ENCODE data around the gene DOCK1.

Gene DOCK1

GRCh38 chr10:126921162-126921561 lies 15.9 kb downstream of the DOCK1 start:
- Histone ChIP-seq H3K4me3 (ENCODE audit: low read length) (no peak overlapping the region), H3K9me3 (ENCODE audit: low read length) (peaks cover 7% of the 10 kb centered on the region), H2AFZ (ENCODE audit: low read depth, low read length) (no peak overlapping the region), H3K27me3 (ENCODE audit: insufficient read depth, low read length) (no peaks in the 10 kb centered on the region), H3K4me1 (ENCODE audit: insufficient read depth, low read length) (peaks cover 6% of the 10 kb centered on the region), H3K36me3 (ENCODE audit: insufficient read depth, low read length) (peaks cover 3% of the 10 kb centered on the region)

- H3K4me1 ChIP-seq (ENCODE audit: insufficient read depth, low read length), result peaks cover 6% of the 10 kb centered on the region
- peaks cover 4% of the 10 kb centered on the region for H3K36me3 ChIP-seq (ENCODE audit: insufficient read depth, low read length)
- H2AFZ ChIP-seq (ENCODE audit: low read depth, low read length), result no peak overlapping the region
- no peaks in the 10 kb centered on the region for H3K27me3 ChIP-seq (ENCODE audit: insufficient read depth, low read length)
- H3K9me3 ChIP-seq (ENCODE audit: low read length), result peaks cover 7% of the 10 kb centered on the region
- H3K4me3 ChIP-seq (ENCODE audit: low read length), result no peak overlapping the region
These were observed 16.8 kb downstream of the DOCK1 start for GRCh38 chr10:126921974-126922525.

GRCh38 chr10:126924180-126924914 lies 19.1 kb downstream of the DOCK1 start:
- Histone ChIP-seq H3K9me3 (ENCODE audit: low read length) (peaks cover 7% of the 10 kb centered on the region), H3K36me3 (ENCODE audit: insufficient read depth, low read length) (peaks cover 14% of the 10 kb centered on the region), H2AFZ (ENCODE audit: low read depth, low read length) (no peak overlapping the region), H3K27me3 (ENCODE audit: insufficient read depth, low read length) (no peaks in the 10 kb centered on the region), H3K4me1 (ENCODE audit: insufficient read depth, low read length) (no peaks in the 10 kb centered on the region), H3K4me3 (ENCODE audit: low read length) (no peak overlapping the region)

GRCh38 chr10:126924915-126925300 lies 19.7 kb downstream of the DOCK1 start:
- Histone ChIP-seq H3K9me3 (ENCODE audit: low read length) (peaks cover 5% of the 10 kb centered on the region), H3K27me3 (ENCODE audit: insufficient read depth, low read length) (no peaks in the 10 kb centered on the region), H2AFZ (ENCODE audit: low read depth, low read length) (no peak overlapping the region), H3K36me3 (ENCODE audit: insufficient read depth, low read length) (peaks cover 14% of the 10 kb centered on the region), H3K4me3 (ENCODE audit: low read length) (no peak overlapping the region), H3K4me1 (ENCODE audit: insufficient read depth, low read length) (no peaks in the 10 kb centered on the region)

GRCh38 chr10:126926568-126926967 lies 21.3 kb downstream of the DOCK1 start:
- Histone ChIP-seq H3K9me3 (ENCODE audit: low read length) (no peaks in the 10 kb centered on the region), H3K4me3 (ENCODE audit: low read length) (no peak overlapping the region), H3K27me3 (ENCODE audit: insufficient read depth, low read length) (no peaks in the 10 kb centered on the region), H3K4me1 (ENCODE audit: insufficient read depth, low read length) (no peaks in the 10 kb centered on the region), H2AFZ (ENCODE audit: low read depth, low read length) (no peak overlapping the region), H3K36me3 (ENCODE audit: insufficient read depth, low read length) (peaks cover 11% of the 10 kb centered on the region)

GRCh38 chr10:126927799-126928198 lies 22.6 kb downstream of the DOCK1 start:
- Histone ChIP-seq H3K27me3 (ENCODE audit: insufficient read depth, low read length) (no peaks in the 10 kb centered on the region), H3K9me3 (ENCODE audit: low read length) (no peaks in the 10 kb centered on the region), H2AFZ (ENCODE audit: low read depth, low read length) (no peak overlapping the region), H3K4me1 (ENCODE audit: insufficient read depth, low read length) (no peaks in the 10 kb centered on the region), H3K36me3 (ENCODE audit: insufficient read depth, low read length) (peaks cover 11% of the 10 kb centered on the region), H3K4me3 (ENCODE audit: low read length) (no peak overlapping the region)

- H2AFZ ChIP-seq (ENCODE audit: low read depth, low read length), result no peak overlapping the region
- no peaks in the 10 kb centered on the region for H3K27me3 ChIP-seq (ENCODE audit: insufficient read depth, low read length)
- H3K36me3 ChIP-seq (ENCODE audit: insufficient read depth, low read length), result peaks cover 11% of the 10 kb centered on the region
- no peaks in the 10 kb centered on the region for H3K4me1 ChIP-seq (ENCODE audit: insufficient read depth, low read length)
- H3K9me3 ChIP-seq (ENCODE audit: low read length), result no peaks in the 10 kb centered on the region
- H3K4me3 ChIP-seq (ENCODE audit: low read length), result no peak overlapping the region
These were observed 23.0 kb downstream of the DOCK1 start for GRCh38 chr10:126928274-126928673.

GRCh38 chr10:126929391-126929790 lies 24.2 kb downstream of the DOCK1 start:
- no peak overlapping the region for H3K4me3 ChIP-seq (ENCODE audit: low read length)
- no peaks in the 10 kb centered on the region for H3K27me3 ChIP-seq (ENCODE audit: insufficient read depth, low read length)
- H2AFZ ChIP-seq (ENCODE audit: low read depth, low read length), result no peak overlapping the region
- H3K36me3 ChIP-seq (ENCODE audit: insufficient read depth, low read length), result peaks cover 11% of the 10 kb centered on the region
- H3K4me1 ChIP-seq (ENCODE audit: insufficient read depth, low read length), result no peaks in the 10 kb centered on the region
- H3K9me3 ChIP-seq (ENCODE audit: low read length), result no peaks in the 10 kb centered on the region

- no peaks in the 10 kb centered on the region for H3K4me1 ChIP-seq (ENCODE audit: insufficient read depth, low read length)
- no peak overlapping the region for H3K4me3 ChIP-seq (ENCODE audit: low read length)
- no peaks in the 10 kb centered on the region for H3K9me3 ChIP-seq (ENCODE audit: low read length)
- H3K36me3 ChIP-seq (ENCODE audit: insufficient read depth, low read length), result peaks cover 11% of the 10 kb centered on the region
- H3K27me3 ChIP-seq (ENCODE audit: insufficient read depth, low read length), result no peaks in the 10 kb centered on the region
- no peak overlapping the region for H2AFZ ChIP-seq (ENCODE audit: low read depth, low read length)
These were observed 25.1 kb downstream of the DOCK1 start for GRCh38 chr10:126930131-126930882.

- H3K27me3 ChIP-seq (ENCODE audit: insufficient read depth, low read length), result no peaks in the 10 kb centered on the region
- no peak overlapping the region for H2AFZ ChIP-seq (ENCODE audit: low read depth, low read length)
- no peak overlapping the region for H3K4me3 ChIP-seq (ENCODE audit: low read length)
- no peaks in the 10 kb centered on the region for H3K9me3 ChIP-seq (ENCODE audit: low read length)
- no peaks in the 10 kb centered on the region for H3K4me1 ChIP-seq (ENCODE audit: insufficient read depth, low read length)
- peaks cover 11% of the 10 kb centered on the region for H3K36me3 ChIP-seq (ENCODE audit: insufficient read depth, low read length)
These were observed 25.8 kb downstream of the DOCK1 start for GRCh38 chr10:126930883-126931503.

GRCh38 chr10:126931544-126931943 lies 26.3 kb downstream of the DOCK1 start:
- H3K4me1 ChIP-seq (ENCODE audit: insufficient read depth, low read length), result no peaks in the 10 kb centered on the region
- H3K4me3 ChIP-seq (ENCODE audit: low read length), result no peak overlapping the region
- H3K27me3 ChIP-seq (ENCODE audit: insufficient read depth, low read length), result no peaks in the 10 kb centered on the region
- no peaks in the 10 kb centered on the region for H3K9me3 ChIP-seq (ENCODE audit: low read length)
- H3K36me3 ChIP-seq (ENCODE audit: insufficient read depth, low read length), result peaks cover 11% of the 10 kb centered on the region
- no peak overlapping the region for H2AFZ ChIP-seq (ENCODE audit: low read depth, low read length)

- Histone ChIP-seq H3K4me3 (ENCODE audit: low read length) (no peak overlapping the region), H3K36me3 (ENCODE audit: insufficient read depth, low read length) (peaks cover 7% of the 10 kb centered on the region), H3K9me3 (ENCODE audit: low read length) (no peaks in the 10 kb centered on the region), H3K27me3 (ENCODE audit: insufficient read depth, low read length) (no peaks in the 10 kb centered on the region), H2AFZ (ENCODE audit: low read depth, low read length) (no peak overlapping the region), H3K4me1 (ENCODE audit: insufficient read depth, low read length) (no peaks in the 10 kb centered on the region)
These were observed 27.3 kb downstream of the DOCK1 start for GRCh38 chr10:126932516-126932915.

GRCh38 chr10:126933116-126933515 lies 27.9 kb downstream of the DOCK1 start:
- no peaks in the 10 kb centered on the region for H3K9me3 ChIP-seq (ENCODE audit: low read length)
- H3K27me3 ChIP-seq (ENCODE audit: insufficient read depth, low read length), result no peaks in the 10 kb centered on the region
- no peak overlapping the region for H2AFZ ChIP-seq (ENCODE audit: low read depth, low read length)
- H3K36me3 ChIP-seq (ENCODE audit: insufficient read depth, low read length), result peaks cover under 1% of the 10 kb centered on the region
- H3K4me1 ChIP-seq (ENCODE audit: insufficient read depth, low read length), result no peaks in the 10 kb centered on the region
- no peak overlapping the region for H3K4me3 ChIP-seq (ENCODE audit: low read length)
